Lung (tissue), 16 donors: ENCODE data around the gene THEM5. TPM values are rescaled to one million over a fixed set of nuclear protein-coding genes. Genes with fewer than 3 reads are reported as not detected.
"Not testable (repeated sequence)": the region's sequence is repeated elsewhere in the genome, so short reads cannot be mapped to it uniquely, and the experiment has no call there.

Source experiments
- ATAC-seq: fragments of 200-7000 bp; cut with Tn5 transposase; one replicate; pipeline ENCODE4 v1.9.1; 2020; ENCODE audit warnings: moderate number of reproducible peaks; ENCODE audit not compliant: insufficient read depth, low FRiP score
- DNase-seq, 3 donors: peaks; one replicate each; pipeline ENCODE4 v3.0.0-alpha.2; 2013 to 2017
- H3K27ac ChIP-seq, 2 donors: one replicate each; pipeline ENCODE4 v1.5.1; 2013; ENCODE audit warnings: mild to moderate bottlenecking in 2 of 2, moderate library complexity in 2 of 2, control low read depth in 1 of 2, inconsistent platforms in 1 of 2, low read depth in 1 of 2, low read length in 1 of 2
- H3K27me3 ChIP-seq, 3 donors: one replicate each; pipeline ENCODE4 v1.5.1; 2013; ENCODE audit warnings: low read length in 2 of 3; ENCODE audit not compliant: control insufficient read depth in 3 of 3, insufficient read depth in 3 of 3
- H3K36me3 ChIP-seq, 4 donors: one replicate each; pipeline ENCODE4 v1.5.1; 2013; ENCODE audit warnings: low read length in 4 of 4, mild to moderate bottlenecking in 1 of 4, moderate library complexity in 1 of 4; ENCODE audit not compliant: control insufficient read depth in 4 of 4, insufficient read depth in 4 of 4
- H3K4me1 ChIP-seq, 5 donors: one replicate each; pipeline ENCODE4 v1.5.1; 2013; ENCODE audit warnings: low read length in 5 of 5, mild to moderate bottlenecking in 2 of 5, moderate library complexity in 1 of 5; ENCODE audit not compliant: control insufficient read depth in 5 of 5, insufficient read depth in 5 of 5
- H3K4me3 ChIP-seq: one replicate; pipeline ENCODE4 v1.5.1; 2013; ENCODE audit warnings: mild to moderate bottlenecking, control low read depth, moderate library complexity
- H3K9ac ChIP-seq, 2 donors: one replicate each; pipeline ENCODE4 v1.5.1; 2013; ENCODE audit warnings: low read length in 2 of 2, control low read depth in 1 of 2; ENCODE audit not compliant: insufficient read depth in 1 of 2
- H3K9me3 ChIP-seq, 4 donors: one replicate each; pipeline ENCODE4 v1.5.1; 2013; ENCODE audit warnings: low read length in 3 of 4, mild to moderate bottlenecking in 1 of 4, moderate library complexity in 1 of 4; ENCODE audit not compliant: control insufficient read depth in 4 of 4, insufficient read depth in 3 of 4
- CTCF ChIP-seq: IDR thresholded peaks from 2 replicates; pipeline ENCODE4 v1.5.1; 2012; ENCODE audit warnings: mild to moderate bottlenecking; ENCODE audit errors: control extremely low read depth, extremely low read depth
- WGBS, 2 donors: extraction: QIAGEN DNeasy Blood & Tissue Kit; methylation state at CpG; one replicate each; pipeline ENCODE4 v1.1.7; 2013; 5-methylcytosine and 5-hydroxymethylcytosine counted together
- long read RNA-seq, 5 donors: transcript quantifications; one replicate each; lab custom pipeline, GENCODE V29; 2026
- polyA plus RNA-seq, 2 donors: library from polyadenylated mRNA; stranded (reverse); fragments of 200-250 nt; gene quantifications; one replicate each; pipeline ENCODE4 v1.2.1, GENCODE V29; 2013
- total RNA-seq, 2 donors: library from RNA; depleted of rRNA in 1 of 2; stranded (reverse); fragments of >200 nt in 1 of 2; gene quantifications; one replicate each; pipeline ENCODE4 v1.2.1, GENCODE V29; 2014 to 2021
- donor health status: control.
- donor health status: control.
- donor health status: Bipolar disorder and iron deficiency.
- donor health status: healthy.
- donor health status: DM: yes; HTN: yes; CAD: no.

Gene THEM5
- total RNA-seq (not detected), polyA plus RNA-seq (not detected)
- long read RNA-seq, donor 1 = 0 reads
- long read RNA-seq, donor 2 = 0 reads
- long read RNA-seq, donor 3 = 0 reads
- long read RNA-seq, donor 4 = 0 reads
- long read RNA-seq, donor 5 = 0 reads

GRCh38 chr1:151853411-151853943 lies at the start of gene THEM5:
Gene THEM5, minus strand, starts transcription at chr1:151853712. Its CDS starts 147 bp downstream, at chr1:151853565.
- no peak within 1 kb of the TSS for H3K9ac ChIP-seq
- H3K4me3 ChIP-seq = no peak within 1 kb of the TSS
- 71 to 75% methylated on average over 5 of the region's 5 CpGs for WGBS, 2 donors
- peaks cover 0 to 37% (median 10%) of the 10 kb centered on the region in 5 donors for H3K4me1 ChIP-seq
- no peaks in the 10 kb centered on the region for H3K36me3 ChIP-seq
- H3K27me3 ChIP-seq = no peaks in the 10 kb centered on the region
- TF ChIP-seq CTCF = no peak
- ATAC-seq (no peak), DNase-seq (peak in 1 of 3 donors; percentile 32)
- no peaks in the 10 kb centered on the region for H3K9me3 ChIP-seq
- no peak within 1 kb of the TSS for H3K27ac ChIP-seq

- no peak for TF ChIP-seq CTCF
- H3K9me3 ChIP-seq = peaks cover 0 to 8% (median 1%) of the 10 kb centered on the region in 4 donors
- H3K36me3 ChIP-seq = peaks cover 0 to 14% (median 2%) of the 10 kb centered on the region in 4 donors
- H3K4me3 ChIP-seq = no peak overlapping the region
- DNase-seq (no peak), ATAC-seq (no peak)
- no peaks in the 10 kb centered on the region for H3K27me3 ChIP-seq
- H3K27ac ChIP-seq = no peak overlapping the region
- H3K9ac ChIP-seq = no peak overlapping the region
- peaks cover 0 to 10% (median 0%) of the 10 kb centered on the region in 5 donors for H3K4me1 ChIP-seq
- WGBS, 2 donors = 41 to 64% methylated on average over 2 of the region's 2 CpGs
Observed at GRCh38 chr1:151902858-151903257, 49.3 kb upstream of the THEM5 start.

GRCh38 chr1:151900804-151901203 lies 47.3 kb upstream of the THEM5 start:
- H3K9ac ChIP-seq, H3K36me3 ChIP-seq, H3K4me3 ChIP-seq, H3K27me3 ChIP-seq, H3K27ac ChIP-seq, DNase-seq, ATAC-seq, H3K9me3 ChIP-seq: not testable (repeated sequence)
- WGBS, 2 donors = 95% methylated on average over 3 of the region's 3 CpGs
- H3K4me1 ChIP-seq = peaks cover 0 to 11% (median 0%) of the 10 kb centered on the region in 5 donors

- DNase-seq = no peak
- Histone ChIP-seq H3K27me3 (no peaks in the 10 kb centered on the region), H3K36me3 (peaks cover 0 to 6% (median 2%) of the 10 kb centered on the region in 4 donors), H3K9me3 (peaks cover 0 to 3% (median 0%) of the 10 kb centered on the region in 4 donors), H3K27ac (no peak overlapping the region), H3K4me3 (no peak overlapping the region), H3K9ac (no peak overlapping the region), H3K4me1 (peaks cover 0 to 11% (median 0%) of the 10 kb centered on the region in 5 donors)
- WGBS, 2 donors = 27 to 61% methylated on average over 2 of the region's 2 CpGs
- TF ChIP-seq CTCF = no peak
- no peak for ATAC-seq
Observed at GRCh38 chr1:151898519-151898991, 45.0 kb upstream of the THEM5 start.
